Measurements from ENCODE around the gene TBC1D4. TPM values are rescaled to one million over a fixed set of nuclear protein-coding genes. Genes with fewer than 3 reads are reported as not detected.

TBC1D4 gene
- total and polyA plus RNA-seq, 12 donors = 41.6 to 324 (median 191) TPM

- intact Hi-C loops (cut with DNase I) = no loop called here
- Histone ChIP-seq H3K4me3 (no peak overlapping the region), H3K27ac (peak overlapping the region in 2 of 5 donors; percentile 0 to 31), H3K27me3 (no peaks in the 10 kb centered on the region), H3K36me3 (replicated peaks in 1 of 2) (no peaks in the 10 kb centered on the region), H3K4me1 (replicated peaks in 1 of 2) (peaks cover 9 to 50% of the 10 kb centered on the region in 2 donors), H3K9me3 (replicated peaks in 1 of 3) (no peaks in the 10 kb centered on the region)
- TF ChIP-seq, protein P1, sequence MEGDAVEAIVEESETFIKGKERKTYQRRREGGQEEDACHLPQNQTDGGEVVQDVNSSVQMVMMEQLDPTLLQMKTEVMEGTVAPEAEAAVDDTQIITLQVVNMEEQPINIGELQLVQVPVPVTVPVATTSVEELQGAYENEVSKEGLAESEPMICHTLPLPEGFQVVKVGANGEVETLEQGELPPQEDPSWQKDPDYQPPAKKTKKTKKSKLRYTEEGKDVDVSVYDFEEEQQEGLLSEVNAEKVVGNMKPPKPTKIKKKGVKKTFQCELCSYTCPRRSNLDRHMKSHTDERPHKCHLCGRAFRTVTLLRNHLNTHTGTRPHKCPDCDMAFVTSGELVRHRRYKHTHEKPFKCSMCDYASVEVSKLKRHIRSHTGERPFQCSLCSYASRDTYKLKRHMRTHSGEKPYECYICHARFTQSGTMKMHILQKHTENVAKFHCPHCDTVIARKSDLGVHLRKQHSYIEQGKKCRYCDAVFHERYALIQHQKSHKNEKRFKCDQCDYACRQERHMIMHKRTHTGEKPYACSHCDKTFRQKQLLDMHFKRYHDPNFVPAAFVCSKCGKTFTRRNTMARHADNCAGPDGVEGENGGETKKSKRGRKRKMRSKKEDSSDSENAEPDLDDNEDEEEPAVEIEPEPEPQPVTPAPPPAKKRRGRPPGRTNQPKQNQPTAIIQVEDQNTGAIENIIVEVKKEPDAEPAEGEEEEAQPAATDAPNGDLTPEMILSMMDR (IDR thresholded peaks at IDR 0.05) = no peak
- TF ChIP-seq POLR2A (IDR thresholded peaks at IDR 0.05) = no peak
- whole genome bisulfite sequencing, 4 donors = 86 to 94% (median 90%) methylated on average over 2 of the region's 2 CpGs
- no peak for DNase-seq
Measured at GRCh38 chr13:75399168-75399878, 82.6 kb downstream of the TBC1D4 start.

GRCh38 chr13:75398072-75398471 is 83.9 kb downstream of the TBC1D4 start:
- DNase-seq = no peak
- no peak overlapping the region for H3K4me3 ChIP-seq
- H3K4me1 ChIP-seq (replicated peaks in 1 of 2) = peaks cover 14 to 44% of the 10 kb centered on the region in 2 donors
- no peaks in the 10 kb centered on the region for H3K27me3 ChIP-seq
- 80 to 93% (median 89%) methylated on average over 6 of the region's 6 CpGs for WGBS, 4 donors
- H3K27ac ChIP-seq = peak overlapping the region in 3 of 5 donors; percentile 1 to 40 (median 8)
- TF ChIP-seq POLR2A (IDR thresholded peaks at IDR 0.05) = no peak
- TF ChIP-seq, protein P1 (IDR thresholded peaks at IDR 0.05) = no peak
- H3K9me3 ChIP-seq (replicated peaks in 1 of 3) = no peaks in the 10 kb centered on the region
- intact Hi-C loops (cut with DNase I) = no loop called here
- no peaks in the 10 kb centered on the region for H3K36me3 ChIP-seq (replicated peaks in 1 of 2)

- DNase-seq = no peak
- TF ChIP-seq, protein P1 (IDR thresholded peaks at IDR 0.05) = no peak
- TF ChIP-seq POLR2A (IDR thresholded peaks at IDR 0.05) = no peak
- Histone ChIP-seq H3K4me1 (replicated peaks in 1 of 2) (peaks cover 12 to 41% of the 10 kb centered on the region in 2 donors), H3K4me3 (no peak overlapping the region), H3K9me3 (replicated peaks in 1 of 3) (no peaks in the 10 kb centered on the region), H3K27ac (no peak overlapping the region), H3K27me3 (no peaks in the 10 kb centered on the region), H3K36me3 (replicated peaks in 1 of 2) (no peaks in the 10 kb centered on the region)
- WGBS, 4 donors = 57 to 75% (median 63%) methylated on average over 4 of the region's 4 CpGs
- intact Hi-C loops (cut with DNase I) = no loop called here
Measured at GRCh38 chr13:75395901-75396300, 86.1 kb downstream of the TBC1D4 start.

DNA sequence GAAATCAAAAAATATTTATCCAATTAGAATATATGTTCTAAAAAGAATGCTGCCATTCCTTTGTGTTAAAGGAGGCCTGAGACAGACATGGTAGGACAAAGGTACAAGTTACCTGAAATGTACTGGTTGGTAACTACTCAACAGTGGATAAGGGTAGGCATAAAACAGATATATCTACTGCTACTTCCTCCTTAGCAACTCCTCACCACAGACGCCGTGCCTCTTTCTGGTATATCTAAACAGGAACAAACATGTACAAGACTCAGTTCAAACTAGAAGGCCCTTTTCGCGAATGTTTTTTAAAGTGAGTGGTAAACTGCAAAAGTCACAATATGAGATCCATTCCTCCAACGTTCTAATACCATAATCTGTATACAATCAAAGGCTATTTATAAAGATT is 86.9 kb downstream of the TBC1D4 start:
- TF ChIP-seq, protein P1 (IDR thresholded peaks at IDR 0.05) = no peak
- no peak for TF ChIP-seq POLR2A (IDR thresholded peaks at IDR 0.05)
- WGBS, 4 donors = 73 to 84% (median 77%) methylated on average over 5 of the region's 5 CpGs
- no peak for DNase-seq
- H3K4me1 ChIP-seq (replicated peaks in 1 of 2) = peaks cover 12 to 36% of the 10 kb centered on the region in 2 donors
- no peak overlapping the region for H3K4me3 ChIP-seq
- no peaks in the 10 kb centered on the region for H3K36me3 ChIP-seq (replicated peaks in 1 of 2)
- H3K27ac ChIP-seq = no peak overlapping the region
- H3K9me3 ChIP-seq (replicated peaks in 1 of 3) = no peaks in the 10 kb centered on the region
- H3K27me3 ChIP-seq = no peaks in the 10 kb centered on the region
- intact Hi-C loops (cut with DNase I) = no loop called here
